Measurements from ENCODE around the gene ZNF394. TPM values are rescaled to one million over a fixed set of nuclear protein-coding genes. Genes with fewer than 3 reads are reported as not detected.
A peak's percentile ranks its signal among the peaks of the same experiment; 100 is the strongest.

ZNF394 gene
- polyA plus RNA-seq, 1 donor = 22.9 TPM

GRCh38 chr7:99498546-99498944 lies 1.5 kb downstream of the ZNF394 start:
- Histone ChIP-seq H3K4me3 (ENCODE audit: low read length) (peak overlapping the region; percentile 69), H3K27ac (ENCODE audit: low read length) (peak overlapping the region; percentile 94), H3K36me3 (ENCODE audit: control insufficient read depth, insufficient read depth, low read length) (peaks cover 29% of the 10 kb centered on the region), H3K9me3 (ENCODE audit: control insufficient read depth, low read depth, low read length) (peaks cover 17% of the 10 kb centered on the region), H3K27me3 (ENCODE audit: control insufficient read depth, insufficient read depth, low read length) (no peaks in the 10 kb centered on the region), H3K4me1 (ENCODE audit: control insufficient read depth, insufficient read depth, low read length) (peaks cover 5% of the 10 kb centered on the region)
- no peak for DNase-seq
- no CpG with 5 or more reads among the region's 11 CpGs for WGBS (ENCODE audit: insufficient coverage, low lambda C conversion rate)

GRCh38 chr7:99497766-99498545 lies 2.1 kb downstream of the ZNF394 start:
- WGBS (ENCODE audit: insufficient coverage, low lambda C conversion rate) = 76% methylated on average over 3 of the region's 6 CpGs
- Histone ChIP-seq H3K4me3 (ENCODE audit: low read length) (peak overlapping the region; percentile 69), H3K27me3 (ENCODE audit: control insufficient read depth, insufficient read depth, low read length) (no peaks in the 10 kb centered on the region), H3K27ac (ENCODE audit: low read length) (no peak overlapping the region), H3K4me1 (ENCODE audit: control insufficient read depth, insufficient read depth, low read length) (peaks cover 5% of the 10 kb centered on the region), H3K9me3 (ENCODE audit: control insufficient read depth, low read depth, low read length) (peaks cover 22% of the 10 kb centered on the region), H3K36me3 (ENCODE audit: control insufficient read depth, insufficient read depth, low read length) (peaks cover 35% of the 10 kb centered on the region)
- no peak for DNase-seq

- no peak for DNase-seq
- Histone ChIP-seq H3K4me1 (ENCODE audit: control insufficient read depth, insufficient read depth, low read length) (no peaks in the 10 kb centered on the region), H3K36me3 (ENCODE audit: control insufficient read depth, insufficient read depth, low read length) (peaks cover 40% of the 10 kb centered on the region), H3K9me3 (ENCODE audit: control insufficient read depth, low read depth, low read length) (peaks cover 22% of the 10 kb centered on the region), H3K4me3 (ENCODE audit: low read length) (no peak overlapping the region), H3K27me3 (ENCODE audit: control insufficient read depth, insufficient read depth, low read length) (no peaks in the 10 kb centered on the region), H3K27ac (ENCODE audit: low read length) (no peak overlapping the region)
- WGBS (ENCODE audit: insufficient coverage, low lambda C conversion rate) = no CpG with 5 or more reads among the region's 6 CpGs
These were observed 6.3 kb downstream of the ZNF394 start for GRCh38 chr7:99493823-99494222.

GRCh38 chr7:99490878-99491277 lies 9.2 kb downstream of the ZNF394 start:
- peaks cover 27% of the 10 kb centered on the region for H3K36me3 ChIP-seq (ENCODE audit: control insufficient read depth, insufficient read depth, low read length)
- H3K9me3 ChIP-seq (ENCODE audit: control insufficient read depth, low read depth, low read length) = peaks cover 19% of the 10 kb centered on the region
- no peak for DNase-seq
- no peaks in the 10 kb centered on the region for H3K4me1 ChIP-seq (ENCODE audit: control insufficient read depth, insufficient read depth, low read length)
- no CpG with 5 or more reads among the region's 3 CpGs for WGBS (ENCODE audit: insufficient coverage, low lambda C conversion rate)
- H3K27ac ChIP-seq (ENCODE audit: low read length) = no peak overlapping the region
- no peak overlapping the region for H3K4me3 ChIP-seq (ENCODE audit: low read length)
- no peaks in the 10 kb centered on the region for H3K27me3 ChIP-seq (ENCODE audit: control insufficient read depth, insufficient read depth, low read length)

- Histone ChIP-seq H3K27me3 (ENCODE audit: control insufficient read depth, insufficient read depth, low read length) (no peaks in the 10 kb centered on the region), H3K9me3 (ENCODE audit: control insufficient read depth, low read depth, low read length) (peaks cover 12% of the 10 kb centered on the region), H3K27ac (ENCODE audit: low read length) (no peak overlapping the region), H3K36me3 (ENCODE audit: control insufficient read depth, insufficient read depth, low read length) (peaks cover 29% of the 10 kb centered on the region), H3K4me3 (ENCODE audit: low read length) (no peak overlapping the region), H3K4me1 (ENCODE audit: control insufficient read depth, insufficient read depth, low read length) (no peaks in the 10 kb centered on the region)
- no CpG with 5 or more reads among the region's 4 CpGs for WGBS (ENCODE audit: insufficient coverage, low lambda C conversion rate)
- no peak for DNase-seq
These were observed 10.8 kb downstream of the ZNF394 start for GRCh38 chr7:99489235-99489634.

- peaks cover 27% of the 10 kb centered on the region for H3K36me3 ChIP-seq (ENCODE audit: control insufficient read depth, insufficient read depth, low read length)
- no peak overlapping the region for H3K4me3 ChIP-seq (ENCODE audit: low read length)
- WGBS (ENCODE audit: insufficient coverage, low lambda C conversion rate) = 95% methylated on average over 4 of the region's 5 CpGs
These were observed 15.0 kb downstream of the ZNF394 start for GRCh38 chr7:99485094-99485493.

GRCh38 chr7:99478464-99479440 lies 21.3 kb downstream of the ZNF394 start:
- no CpG with 5 or more reads among the region's 15 CpGs for WGBS (ENCODE audit: insufficient coverage, low lambda C conversion rate)
- Histone ChIP-seq H3K27me3 (ENCODE audit: control insufficient read depth, insufficient read depth, low read length) (no peaks in the 10 kb centered on the region), H3K4me1 (ENCODE audit: control insufficient read depth, insufficient read depth, low read length) (peaks cover 2% of the 10 kb centered on the region), H3K9me3 (ENCODE audit: control insufficient read depth, low read depth, low read length) (no peaks in the 10 kb centered on the region), H3K4me3 (ENCODE audit: low read length) (no peak overlapping the region), H3K36me3 (ENCODE audit: control insufficient read depth, insufficient read depth, low read length) (peaks cover 35% of the 10 kb centered on the region), H3K27ac (ENCODE audit: low read length) (no peak overlapping the region)
- DNase-seq = no peak

More at GRCh38 chr7:99485094-99485493, 15.0 kb downstream of the ZNF394 start:
- no peak for DNase-seq
- Histone ChIP-seq H3K4me1 (ENCODE audit: control insufficient read depth, insufficient read depth, low read length) (no peaks in the 10 kb centered on the region), H3K27ac (ENCODE audit: low read length) (no peak overlapping the region), H3K27me3 (ENCODE audit: control insufficient read depth, insufficient read depth, low read length) (no peaks in the 10 kb centered on the region), H3K9me3 (ENCODE audit: control insufficient read depth, low read depth, low read length) (no peaks in the 10 kb centered on the region)

- H3K27me3 ChIP-seq (ENCODE audit: control insufficient read depth, insufficient read depth, low read length) = no peaks in the 10 kb centered on the region
- no peak for DNase-seq
- no CpG with 5 or more reads among the region's 5 CpGs for WGBS (ENCODE audit: insufficient coverage, low lambda C conversion rate)
- no peaks in the 10 kb centered on the region for H3K9me3 ChIP-seq (ENCODE audit: control insufficient read depth, low read depth, low read length)
- peaks cover 5% of the 10 kb centered on the region for H3K4me1 ChIP-seq (ENCODE audit: control insufficient read depth, insufficient read depth, low read length)
- peaks cover 26% of the 10 kb centered on the region for H3K36me3 ChIP-seq (ENCODE audit: control insufficient read depth, insufficient read depth, low read length)
- no peak overlapping the region for H3K27ac ChIP-seq (ENCODE audit: low read length)
- no peak overlapping the region for H3K4me3 ChIP-seq (ENCODE audit: low read length)
These were observed 24.0 kb downstream of the ZNF394 start for GRCh38 chr7:99476107-99476506.

GRCh38 chr7:99473315-99473596 lies 26.8 kb downstream of the ZNF394 start:
- H3K27me3 ChIP-seq (ENCODE audit: control insufficient read depth, insufficient read depth, low read length) = no peaks in the 10 kb centered on the region
- peak; percentile 44 to 79 for DNase-seq
- H3K27ac ChIP-seq (ENCODE audit: low read length) = peak overlapping the region; percentile 56
- H3K9me3 ChIP-seq (ENCODE audit: control insufficient read depth, low read depth, low read length) = peaks cover 3% of the 10 kb centered on the region
- H3K36me3 ChIP-seq (ENCODE audit: control insufficient read depth, insufficient read depth, low read length) = peaks cover 10% of the 10 kb centered on the region
- H3K4me1 ChIP-seq (ENCODE audit: control insufficient read depth, insufficient read depth, low read length) = peaks cover 5% of the 10 kb centered on the region
- no CpG with 5 or more reads among the region's 7 CpGs for WGBS (ENCODE audit: insufficient coverage, low lambda C conversion rate)
- H3K4me3 ChIP-seq (ENCODE audit: low read length) = peak overlapping the region; percentile 65

- Histone ChIP-seq H3K27ac (ENCODE audit: low read length) (peak within 1 kb of the TSS; percentile 90), H3K27me3 (ENCODE audit: control insufficient read depth, insufficient read depth, low read length) (no peaks in the 10 kb centered on the region), H3K4me1 (ENCODE audit: control insufficient read depth, insufficient read depth, low read length) (peaks cover 5% of the 10 kb centered on the region), H3K36me3 (ENCODE audit: control insufficient read depth, insufficient read depth, low read length) (peaks cover 7% of the 10 kb centered on the region), H3K4me3 (ENCODE audit: low read length) (peak within 1 kb of the TSS; percentile 65), H3K9me3 (ENCODE audit: control insufficient read depth, low read depth, low read length) (peaks cover 3% of the 10 kb centered on the region)
- DNase-seq = peak; percentile 95 to 98
- no CpG with 5 or more reads among the region's 56 CpGs for WGBS (ENCODE audit: insufficient coverage, low lambda C conversion rate)
These were observed 27.3 kb downstream of the ZNF394 start, which contains the start of gene ZNF789 for GRCh38 chr7:99472561-99473314. TSS of gene ZNF789 (plus strand) at chr7:99472890. CDS start at chr7:99476457, 3,567 bp downstream.

Data from large intestine (tissue), 3 donors.